Lower leg skin (tissue), 4 donors: Measurements from ENCODE around the gene HPS5. TPM values are rescaled to one million over a fixed set of nuclear protein-coding genes. Genes with fewer than 3 reads are reported as not detected.

Source experiments
- DNase-seq, 2 donors: peaks; one replicate each; pipeline ENCODE4 v3.0.0-alpha.2; 2019; ENCODE audit warnings: low spot score in 2 of 2
- H3K4me3 ChIP-seq: fragments of 200-600 bp; sonication (generic); 2 replicates; pipeline ENCODE4 v1.5.1; 2017; ENCODE audit warnings: mild to moderate bottlenecking, low read depth; ENCODE audit not compliant: poor library complexity, severe bottlenecking
- CTCF ChIP-seq, 3 donors: fragments of 450-650 bp; IDR thresholded peaks; one replicate each; pipeline ENCODE4 v1.5.1; 2016; ENCODE audit warnings: antibody characterized with exemption in 3 of 3, mild to moderate bottlenecking in 3 of 3, moderate library complexity in 2 of 3
- POLR2A ChIP-seq, 2 donors: fragments of 450-650 bp; IDR thresholded peaks; one replicate each; pipeline ENCODE4 v1.6.1; 2016 to 2017; ENCODE audit warnings: antibody characterized with exemption in 2 of 2, mild to moderate bottlenecking in 1 of 2, moderate library complexity in 1 of 2
- WGBS, 2 donors: methylation state at CpG; one replicate each; pipeline ENCODE4 v1.1.5; 2018; 5-methylcytosine and 5-hydroxymethylcytosine counted together
- intact Hi-C: fragments of 100-400 bp; cut with DNase I; formaldehyde crosslinking; loops from one replicate; pipeline ENCODE4 v1.15.0; 2023; ENCODE audit warnings: low total_unique reads
- total RNA-seq, 4 donors: library from RNA; depleted of rRNA; stranded (reverse); fragments of >200 nt; gene quantifications; one replicate each; pipeline ENCODE4 v1.1.0, GENCODE V29; 2016

HPS5 gene
- total RNA-seq, 4 donors from 2014 or later = 10.0 to 26.4 (median 20.4) TPM

DNA sequence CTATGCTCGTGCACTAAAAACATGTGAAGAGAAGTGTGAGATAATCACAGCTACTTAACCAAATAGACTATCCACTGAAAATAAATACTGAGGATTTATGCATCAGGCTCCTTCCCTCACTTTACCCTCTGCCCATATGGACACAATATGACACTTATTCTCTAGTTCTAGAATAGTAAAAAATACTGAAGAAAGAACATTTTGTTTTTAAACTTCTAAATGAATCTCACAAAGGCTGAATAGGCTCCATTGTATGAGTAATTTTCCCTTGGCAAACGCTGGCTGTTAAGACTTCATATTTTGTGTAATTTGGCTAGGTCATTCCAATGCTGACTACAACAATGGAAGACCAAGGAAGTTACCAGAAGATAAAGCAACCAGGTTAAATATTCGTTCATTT, 9.9 kb downstream of the HPS5 start:
- no peak for DNase-seq
- no peak for TF ChIP-seq POLR2A (IDR thresholded peaks at IDR 0.05)
- TF ChIP-seq CTCF (IDR thresholded peaks at IDR 0.05) = no peak
- 31 to 32% methylated on average over 3 of the region's 3 CpGs for whole genome bisulfite sequencing, 2 donors
- intact Hi-C loops = no loop called here
- no peak overlapping the region for H3K4me3 ChIP-seq

- 70 to 74% methylated on average over 6 of the region's 6 CpGs for WGBS, 2 donors
- intact Hi-C loops = no loop called here
- TF ChIP-seq CTCF (IDR thresholded peaks at IDR 0.05) (no peak), POLR2A (IDR thresholded peaks at IDR 0.05) (no peak)
Measured at GRCh38 chr11:18310800-18311340, 11.1 kb downstream of the HPS5 start.

DNA sequence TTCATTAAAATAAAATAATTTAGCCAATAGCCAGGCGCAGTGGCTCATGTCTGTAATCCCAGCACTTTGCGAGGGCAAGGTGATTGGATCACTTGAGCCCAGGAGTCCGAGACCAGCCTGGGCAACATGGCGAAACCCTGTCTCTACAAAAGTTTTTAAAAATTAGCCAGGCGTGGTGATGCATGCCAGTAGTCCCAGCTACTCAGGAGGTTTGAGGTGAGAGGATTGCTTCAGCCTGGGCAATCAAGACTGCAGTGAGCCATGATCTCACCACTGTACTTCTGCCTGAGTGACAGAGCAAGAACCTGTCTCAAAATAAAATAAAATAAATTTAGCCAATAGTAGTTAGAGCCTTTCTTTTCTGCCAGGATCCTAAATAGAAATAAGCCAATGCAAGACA, 12.2 kb downstream of the HPS5 start:
- TF ChIP-seq POLR2A (IDR thresholded peaks at IDR 0.05) (no peak), CTCF (IDR thresholded peaks at IDR 0.05) (no peak)
- no peak overlapping the region for H3K4me3 ChIP-seq
- intact Hi-C loops = no loop called here
- no peak for DNase-seq
- WGBS, 2 donors = 93 to 98% methylated on average over 5 of the region's 5 CpGs

More at GRCh38 chr11:18310800-18311340, 11.1 kb downstream of the HPS5 start:
- H3K4me3 ChIP-seq = no peak overlapping the region
- DNase-seq = no peak

DNA sequence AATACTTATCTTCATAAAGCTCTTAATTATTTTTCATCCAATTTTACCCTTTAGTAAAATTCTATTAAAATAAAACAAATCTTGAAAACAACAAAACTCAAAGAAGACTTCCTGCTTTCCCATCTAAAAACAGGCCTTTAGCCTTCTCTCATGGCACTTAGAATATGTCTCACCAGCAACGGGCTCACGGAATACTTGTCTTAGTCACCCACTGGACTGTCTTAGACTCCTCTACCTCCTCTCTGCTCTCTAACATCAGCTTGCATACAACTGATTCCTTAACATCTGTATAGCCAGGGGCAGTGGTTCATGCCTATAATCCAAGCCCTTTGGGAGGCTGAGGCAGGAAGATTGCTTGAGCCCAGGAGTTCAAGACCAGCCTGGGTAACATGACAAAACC, 13.7 kb downstream of the HPS5 start:
- TF ChIP-seq CTCF (IDR thresholded peaks at IDR 0.05) (no peak), POLR2A (IDR thresholded peaks at IDR 0.05) (no peak)
- intact Hi-C loops = no loop called here
- DNase-seq = no peak
- no peak overlapping the region for H3K4me3 ChIP-seq
- 66 to 87% methylated on average over 2 of the region's 2 CpGs for WGBS, 2 donors

DNA sequence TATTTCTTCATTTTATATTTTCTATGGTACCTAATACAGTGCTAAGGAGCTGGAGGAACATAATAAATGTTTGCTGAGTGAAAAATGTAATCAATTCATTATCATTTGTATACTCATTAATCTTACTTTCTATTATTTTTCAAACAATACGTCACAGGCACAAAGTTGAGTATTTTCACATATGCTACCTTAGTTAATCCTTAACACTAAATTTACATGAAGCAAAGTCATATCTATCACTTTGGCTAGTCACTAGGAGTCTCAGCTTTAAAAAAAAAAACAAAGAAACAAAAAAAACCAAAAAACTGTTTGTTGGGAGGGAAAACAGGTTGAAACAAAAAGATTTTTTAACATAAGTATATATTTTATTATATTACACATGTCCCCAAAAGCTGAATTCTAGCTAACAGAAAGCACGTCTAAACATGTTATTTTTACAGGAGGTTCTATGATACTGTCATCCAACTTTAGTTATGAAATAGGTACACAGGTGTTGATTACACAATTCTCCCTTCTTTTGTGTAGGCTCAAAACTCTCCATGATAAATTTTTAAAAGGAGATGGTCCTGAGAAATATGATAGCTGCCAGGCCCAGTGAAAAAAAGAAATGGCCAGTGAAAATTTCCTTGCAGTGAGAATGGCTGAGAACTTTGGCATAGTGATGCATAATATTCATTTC, 14.3 kb downstream of the HPS5 start:
- WGBS, 2 donors = 54 to 64% methylated on average over 2 of the region's 2 CpGs
- intact Hi-C loops = no loop called here
- no peak overlapping the region for H3K4me3 ChIP-seq
- no peak for DNase-seq
- TF ChIP-seq CTCF (IDR thresholded peaks at IDR 0.05) = no peak
- TF ChIP-seq POLR2A (IDR thresholded peaks at IDR 0.05) = no peak

- TF ChIP-seq POLR2A (IDR thresholded peaks at IDR 0.05) = no peak
- TF ChIP-seq CTCF (IDR thresholded peaks at IDR 0.05) = no peak
- H3K4me3 ChIP-seq = no peak overlapping the region
- DNase-seq = no peak
- intact Hi-C loops = no loop called here
Measured at GRCh38 chr11:18304745-18305144, 17.2 kb downstream of the HPS5 start.
